NCI-H2081 (cell line): ENCODE data around the gene PYGM.
A peak's percentile ranks its signal among the peaks of the same experiment; 100 is the strongest.

Experiments used
- DNase-seq, 2 experiments: peaks; one replicate each; lab custom pipeline; 2025; lab: John Stamatoyannopoulos, UW

PYGM gene

DNA sequence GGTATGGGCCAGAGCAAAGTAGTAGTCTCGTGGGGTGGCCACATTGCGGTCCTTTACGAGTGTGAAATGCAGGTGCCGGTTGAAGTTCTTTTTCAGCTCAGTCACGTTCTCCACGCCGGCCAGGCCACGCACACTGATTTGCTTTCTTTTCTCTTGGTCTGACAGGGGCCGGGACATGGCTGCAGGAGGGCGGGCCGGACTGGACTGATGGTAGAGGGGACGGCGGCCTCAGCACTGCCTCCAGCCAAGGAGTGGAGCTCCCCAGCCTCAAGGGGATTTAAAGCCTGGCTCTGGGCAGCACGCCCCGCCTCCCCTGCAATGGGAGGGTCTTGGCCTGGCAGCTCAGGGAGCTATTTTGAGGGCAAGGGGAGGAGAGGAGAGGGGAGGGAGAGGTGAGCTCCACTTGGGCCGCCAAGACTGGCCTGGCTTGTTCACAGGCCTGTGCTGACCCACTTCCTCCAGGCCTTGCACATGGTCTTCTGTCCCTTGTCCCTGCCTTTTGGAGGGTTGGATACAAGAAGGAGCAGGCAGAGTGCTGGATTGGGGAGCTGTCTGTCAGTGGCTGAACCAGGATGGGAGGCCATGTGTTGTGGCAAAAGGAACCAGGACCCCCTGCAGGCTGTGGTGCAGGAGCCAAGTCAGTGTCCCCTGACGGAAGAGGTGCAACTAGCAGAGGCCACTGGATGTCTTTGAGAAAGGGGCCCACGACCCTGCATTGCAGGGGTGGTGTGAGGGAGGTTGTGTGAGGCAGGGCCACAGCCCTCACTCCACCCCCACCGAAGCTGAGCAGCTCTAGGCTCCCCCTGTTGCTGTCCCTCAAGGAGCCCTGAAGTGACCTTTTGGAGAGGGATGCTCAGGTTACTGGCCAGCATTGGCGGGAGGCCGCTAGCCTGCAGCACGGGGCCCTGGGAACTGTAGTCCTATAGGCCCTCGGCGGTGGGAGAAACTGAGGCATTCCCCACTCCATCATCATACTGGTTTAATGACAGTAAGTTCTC, at the start of gene PYGM:
TSS of gene PYGM (minus strand) at position 253 of the 998 bp plus-strand sequence. CDS start at position 177, 76 bp downstream.
- DNase-seq, result no peak

DNA sequence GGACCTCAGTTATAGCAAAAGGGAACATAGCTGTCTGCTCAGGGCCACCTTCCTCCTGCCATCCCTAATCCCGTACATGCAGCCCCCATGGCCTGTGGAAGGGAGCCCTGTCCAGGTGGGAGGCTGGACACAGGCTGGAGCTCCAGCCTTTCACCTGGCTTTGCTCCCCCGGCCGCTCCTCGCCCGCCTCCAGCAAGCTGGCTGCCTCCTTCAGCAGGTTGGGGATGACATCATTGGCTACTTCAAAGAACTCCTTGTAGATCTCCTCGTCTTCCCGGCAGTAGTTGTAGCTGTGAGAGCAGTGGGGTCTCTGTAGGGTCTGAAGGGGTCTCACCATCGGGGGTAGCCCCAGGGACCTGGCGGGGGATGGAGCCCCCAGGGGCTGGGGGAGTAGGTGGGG, 45.7 kb upstream of the PYGM start:
- DNase-seq, result no peak

DNA sequence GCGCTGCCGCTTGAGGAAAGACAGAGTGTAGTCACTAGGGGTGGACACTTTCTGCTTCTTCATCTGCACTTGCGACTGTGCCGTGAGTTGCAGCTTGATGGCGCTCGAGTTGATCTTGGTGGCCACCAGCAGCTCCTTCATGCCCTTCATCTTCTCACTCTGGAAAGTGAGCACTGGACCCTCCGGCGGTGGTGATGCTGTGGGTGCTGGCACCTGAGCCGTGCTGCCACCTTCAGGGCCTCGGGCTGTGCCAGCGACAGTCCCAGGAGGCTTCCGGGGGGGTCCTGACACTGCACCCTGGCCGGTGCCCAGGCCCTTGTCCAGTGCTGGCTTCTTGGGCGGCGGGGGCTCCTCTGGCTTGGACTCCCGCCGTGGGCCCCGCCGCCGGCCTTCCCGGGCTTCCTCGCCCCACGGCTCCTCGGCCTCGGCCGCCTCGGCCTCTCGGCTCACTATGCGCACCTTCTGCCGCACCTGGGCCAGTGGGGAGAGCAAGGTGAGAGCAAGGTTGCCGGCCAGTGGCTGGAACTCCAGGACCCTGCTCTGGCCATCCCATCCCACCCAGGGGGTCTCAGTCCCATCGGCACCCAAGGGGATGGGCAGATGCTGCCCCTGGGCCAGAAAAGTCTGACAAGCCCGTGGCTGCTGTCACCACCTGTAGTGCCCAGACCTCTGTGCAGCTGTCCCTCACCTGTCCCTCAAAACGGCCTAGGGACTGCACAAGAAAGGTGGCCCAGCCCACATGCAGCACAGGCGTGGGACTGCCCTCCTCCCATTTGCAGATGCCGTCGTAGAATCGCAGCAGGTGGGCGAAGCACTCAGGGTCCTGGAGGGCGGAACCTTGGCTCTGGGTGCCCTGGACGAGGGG, 44.8 kb upstream of the PYGM start:
- no peak for DNase-seq

DNA sequence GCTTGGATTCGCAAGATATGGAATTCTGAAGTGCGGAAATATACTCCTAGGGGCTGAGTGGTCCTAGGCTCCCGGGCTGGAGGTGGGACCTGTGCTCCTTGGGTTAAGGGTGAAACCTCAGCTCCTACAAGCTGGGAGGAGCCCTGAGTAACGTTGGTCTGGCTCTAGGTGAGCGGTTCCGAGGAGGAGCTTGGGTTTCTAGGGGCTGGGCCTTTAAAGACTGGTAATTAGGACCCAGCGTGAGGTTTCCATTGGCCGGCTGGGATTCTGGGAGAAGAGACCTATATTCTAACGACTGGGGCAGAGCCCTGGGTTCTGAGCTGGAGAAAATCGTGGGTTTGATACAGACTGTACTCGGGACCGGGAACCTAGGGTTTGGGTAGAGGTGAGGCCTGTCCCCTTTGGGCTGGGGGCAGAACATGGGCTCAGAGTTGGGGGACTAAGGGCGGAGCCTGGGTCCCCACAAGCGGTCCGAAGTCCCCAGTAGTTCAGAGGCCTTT, 44.1 kb upstream of the PYGM start:
- DNase-seq, result no peak

DNA sequence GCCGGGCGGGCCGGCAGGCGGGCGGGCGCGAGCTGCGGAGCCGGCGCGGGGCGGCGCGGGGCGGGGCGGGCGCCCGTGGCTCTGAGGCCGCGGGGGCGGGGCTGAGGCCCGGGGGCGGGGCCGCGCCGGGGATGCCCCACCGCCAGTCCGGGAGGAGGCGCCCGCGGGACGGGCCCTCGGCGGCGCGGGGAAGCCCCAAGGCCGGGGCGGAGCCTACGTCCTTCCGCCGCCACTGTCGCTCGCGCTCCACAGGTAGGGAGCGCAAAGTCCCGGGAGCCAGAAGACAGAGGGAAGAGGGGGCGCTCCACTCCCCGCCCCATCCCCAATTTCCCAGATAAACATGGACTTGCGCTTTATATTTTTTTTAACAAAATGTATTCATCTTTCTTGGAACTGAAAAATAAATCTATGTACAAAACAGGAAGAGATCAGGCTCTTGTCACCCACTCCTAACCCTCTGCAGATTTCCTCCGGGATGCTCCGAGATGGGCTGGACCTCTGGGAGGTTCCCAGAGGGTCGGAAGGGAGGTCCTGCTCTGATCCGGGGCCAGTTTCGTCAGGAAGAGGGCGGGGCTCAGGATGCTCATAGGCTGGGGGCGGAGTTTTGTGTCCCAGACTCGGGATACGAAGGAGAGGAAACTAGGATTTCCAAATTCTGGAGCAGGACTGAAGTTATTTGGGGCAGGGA, 43.5 kb upstream of the PYGM start, which contains the start of gene MAP4K2:
TSS of gene MAP4K2 (minus strand) at position 57 of the 688 bp plus-strand sequence. CDS start 65 bp downstream, outside the sequence.
- peak; percentile 77 to 87 for DNase-seq

DNA sequence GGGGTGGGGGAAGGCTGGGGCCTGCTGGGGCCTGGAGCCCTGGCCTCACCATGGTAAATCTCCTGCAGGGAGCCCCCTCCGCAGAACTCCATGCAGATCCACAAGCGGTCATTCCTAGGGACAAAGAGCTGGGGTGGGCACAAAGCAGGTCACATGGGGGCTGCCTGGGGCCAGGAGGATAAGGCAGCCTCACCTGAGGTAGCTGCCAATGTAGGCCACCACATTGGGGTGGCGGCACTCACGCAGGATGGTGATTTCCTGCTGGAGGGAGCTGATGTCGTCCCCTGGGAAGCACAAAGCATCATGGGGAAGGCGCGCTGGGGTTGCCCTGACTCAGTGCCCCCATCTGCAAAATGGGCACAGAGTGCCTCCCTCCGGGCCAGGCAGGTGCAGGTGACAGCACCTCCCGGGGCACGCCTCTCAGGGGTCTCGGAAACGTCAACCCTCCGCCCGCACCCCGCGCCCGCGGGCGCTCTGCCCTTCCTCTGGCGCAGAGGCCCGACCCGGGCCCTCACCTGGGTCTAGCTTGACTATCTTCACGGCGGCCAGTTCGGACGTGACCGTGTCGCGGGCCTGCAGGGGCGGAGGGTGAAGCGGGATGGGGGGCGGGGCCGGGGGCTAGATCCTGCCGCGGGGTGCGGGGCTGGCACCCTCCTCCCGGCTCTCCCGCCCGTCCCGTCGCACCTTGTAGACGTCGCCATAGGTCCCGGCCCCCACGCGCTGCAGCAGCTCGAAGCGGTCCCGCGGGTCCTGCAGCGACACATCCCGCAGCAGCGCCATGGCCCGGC, 42.8 kb upstream of the PYGM start:
- DNase-seq, result peak in 1 of 2 experiments; percentile 11

DNA sequence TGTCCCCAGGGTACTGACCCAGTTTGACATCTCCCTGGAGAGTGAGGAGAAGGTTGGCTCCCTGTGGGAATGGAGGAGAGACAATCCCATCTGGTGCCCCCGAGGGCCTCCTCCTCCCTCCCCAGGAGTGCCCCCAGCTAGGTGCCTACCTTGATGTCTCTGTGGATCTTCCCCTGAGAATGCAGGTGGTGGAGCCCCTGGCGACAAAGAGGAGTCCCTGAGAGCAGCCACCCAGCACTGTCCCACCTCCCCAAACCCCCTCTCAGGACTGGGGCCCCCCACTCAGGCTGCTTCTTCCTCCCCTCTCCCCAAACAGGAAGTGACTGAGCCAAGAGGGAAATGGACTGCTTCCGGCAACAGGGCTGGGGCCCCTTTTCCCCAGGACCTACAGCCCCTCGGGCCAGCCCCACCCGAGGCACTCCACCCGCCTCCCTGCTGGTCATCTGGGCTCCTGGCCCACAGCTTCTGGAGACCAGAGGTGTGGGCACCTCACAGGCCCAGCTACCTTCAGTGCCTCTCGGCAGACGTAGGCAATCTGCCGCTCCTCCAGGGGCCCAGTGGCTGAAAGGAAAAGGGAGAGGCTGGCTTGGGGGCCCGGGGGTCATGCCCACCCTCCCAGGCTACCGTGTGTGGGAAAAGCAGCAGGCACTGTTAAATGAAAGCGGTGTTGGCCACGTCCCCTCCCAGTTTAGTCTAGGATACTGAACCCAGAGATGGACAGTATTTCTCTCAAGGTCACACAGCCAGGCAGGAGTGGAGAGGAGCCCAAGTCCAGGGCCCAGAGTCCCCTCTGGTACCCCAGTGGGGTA, 42.0 kb upstream of the PYGM start:
- DNase-seq, result no peak

DNA sequence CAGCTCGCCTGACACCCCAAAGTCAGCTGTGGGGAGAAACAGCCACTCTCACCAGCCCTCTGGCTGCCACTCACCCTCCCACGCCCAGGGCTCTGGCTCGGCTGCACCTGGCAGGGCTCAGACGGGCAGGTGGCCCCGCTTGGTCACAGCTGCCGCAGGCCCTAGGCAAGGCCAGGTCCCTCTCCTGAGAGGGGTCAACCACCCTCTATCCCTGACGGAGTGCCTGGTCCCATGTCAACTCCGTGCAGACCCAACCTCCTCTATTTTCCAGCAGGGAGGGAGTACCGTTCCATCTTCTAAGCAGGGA, 41.3 kb upstream of the PYGM start:
- no peak for DNase-seq

DNA sequence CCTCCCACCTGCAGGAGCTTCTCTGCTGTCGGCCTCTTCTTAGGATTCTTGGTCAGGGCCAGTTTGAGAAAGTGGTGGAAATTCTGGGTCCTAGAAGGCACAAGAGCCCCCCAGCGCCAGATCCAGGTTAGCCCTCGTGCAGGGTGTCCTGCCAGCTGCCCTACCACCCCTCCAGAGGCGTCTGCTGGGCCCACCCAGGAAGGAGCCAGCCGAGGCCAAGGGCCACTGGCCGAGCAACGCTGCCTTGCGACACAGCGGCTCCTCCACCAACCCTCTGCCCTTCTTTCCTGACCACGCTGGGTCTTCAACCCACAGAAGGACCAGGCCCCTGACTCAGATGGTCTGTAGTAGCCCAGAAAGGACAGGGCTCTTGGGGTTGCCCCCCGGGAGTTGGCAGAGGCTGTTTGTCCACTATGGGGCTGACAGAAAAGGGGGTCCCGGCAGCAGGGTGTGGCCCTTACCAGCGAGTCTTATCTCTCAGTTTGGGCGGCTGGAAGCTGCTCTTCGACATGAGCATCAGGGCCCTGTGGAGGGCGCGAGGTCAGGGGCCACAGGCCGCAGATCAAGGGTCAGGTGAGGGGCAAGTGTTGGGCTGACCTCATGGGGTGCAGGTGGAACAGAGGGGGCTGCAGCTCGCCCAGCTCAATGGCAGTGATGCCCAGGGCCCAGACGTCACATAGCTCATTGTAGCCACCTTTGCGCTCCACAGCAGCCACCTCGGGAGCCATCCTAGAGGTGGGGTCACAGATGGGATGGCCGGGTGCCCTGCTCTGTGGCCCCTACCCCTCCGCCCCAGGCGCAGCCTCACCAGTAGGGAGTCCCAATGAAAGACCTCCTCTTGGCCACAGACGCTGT, 40.8 kb upstream of the PYGM start:
- no peak for DNase-seq

DNA sequence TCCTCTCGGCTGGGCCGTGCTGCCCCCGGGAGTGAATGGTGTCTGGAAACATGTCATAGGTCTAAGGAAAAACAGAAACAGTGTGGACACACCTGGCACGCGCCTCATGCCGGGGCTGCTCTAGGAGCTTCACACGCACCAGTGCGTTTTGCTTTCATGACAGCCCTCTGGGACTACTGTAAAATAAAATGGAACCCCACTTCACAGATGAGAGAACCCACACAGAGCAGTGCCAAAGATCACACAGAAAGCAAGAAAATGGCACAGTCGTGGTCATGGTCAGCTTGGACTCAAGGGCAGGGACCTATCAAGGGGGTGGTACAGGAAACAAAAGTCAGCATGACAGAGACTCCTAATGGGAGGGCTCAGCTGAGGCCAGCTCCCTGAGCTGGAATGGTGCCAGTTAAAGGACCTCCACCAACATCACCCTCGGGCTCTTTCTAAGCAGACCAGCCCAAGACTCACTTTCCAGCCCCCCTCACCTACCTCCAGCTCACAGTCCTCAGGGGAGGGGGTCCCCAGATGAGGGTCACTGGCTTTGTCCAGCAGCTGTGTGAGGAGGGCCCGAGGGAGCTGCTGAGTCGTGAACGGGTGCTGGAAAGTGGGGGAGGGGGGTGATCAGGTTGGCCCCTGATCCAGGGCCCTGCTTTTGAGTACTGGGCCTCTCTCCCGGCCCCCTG, 40.0 kb upstream of the PYGM start:
- DNase-seq, result peak in 1 of 2 experiments; percentile 8

DNA sequence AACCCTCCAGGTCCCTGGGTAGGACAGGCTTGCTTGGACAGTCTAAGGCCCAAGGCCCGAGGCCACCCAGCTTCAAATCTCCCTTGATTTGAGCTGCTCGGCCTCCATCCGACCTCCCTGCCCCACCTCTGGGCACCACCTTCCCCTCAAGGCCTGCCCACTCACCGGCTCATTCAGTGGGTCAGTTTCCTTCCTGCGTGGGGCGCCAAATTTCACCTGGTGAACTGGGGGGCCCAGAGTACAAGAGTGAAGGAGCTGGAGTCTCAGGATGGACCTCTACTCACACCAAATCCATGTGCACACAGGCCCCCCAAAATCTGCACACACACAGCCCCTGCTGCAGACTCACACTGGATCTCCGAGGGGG, 39.5 kb upstream of the PYGM start:
- DNase-seq, result no peak

DNA sequence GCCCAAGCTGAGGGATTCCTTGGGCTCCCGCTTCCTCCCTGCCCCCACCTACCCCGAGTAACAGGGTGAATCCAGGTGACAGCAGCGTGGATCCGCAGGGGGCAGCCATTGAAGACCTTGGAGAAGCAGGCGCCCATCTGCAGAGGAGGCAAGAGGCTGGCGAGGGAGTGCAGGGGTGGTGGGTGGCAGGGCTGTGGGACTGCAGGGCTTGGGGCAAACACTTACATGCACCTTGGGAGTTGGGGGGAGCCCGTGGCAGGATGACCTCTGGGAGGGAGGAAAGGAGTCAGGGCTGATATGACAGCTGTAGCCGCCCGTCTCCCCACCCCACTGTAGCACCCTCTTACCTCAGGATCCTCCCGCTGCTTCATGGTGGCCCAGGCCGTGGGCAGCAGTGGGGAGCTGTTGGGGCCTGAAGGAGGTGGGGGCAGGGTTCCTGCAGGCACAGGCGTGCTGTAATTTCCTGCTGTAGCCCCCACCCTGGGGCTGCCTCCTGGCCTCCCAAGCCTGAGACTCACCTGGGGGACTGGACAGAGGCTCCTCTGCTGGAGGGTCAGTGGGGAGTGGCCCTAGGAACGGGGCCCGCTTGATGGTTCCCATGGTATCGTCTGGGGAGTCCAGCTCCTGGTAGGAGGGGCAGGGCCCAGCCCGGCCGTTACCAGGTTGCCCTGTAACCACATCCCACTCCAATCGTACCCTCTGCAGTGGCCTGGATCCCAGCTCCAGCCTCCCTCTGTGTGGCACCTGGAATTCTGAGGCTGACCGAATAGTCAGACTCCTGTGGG, 37.2 kb upstream of the PYGM start:
- DNase-seq, result no peak

DNA sequence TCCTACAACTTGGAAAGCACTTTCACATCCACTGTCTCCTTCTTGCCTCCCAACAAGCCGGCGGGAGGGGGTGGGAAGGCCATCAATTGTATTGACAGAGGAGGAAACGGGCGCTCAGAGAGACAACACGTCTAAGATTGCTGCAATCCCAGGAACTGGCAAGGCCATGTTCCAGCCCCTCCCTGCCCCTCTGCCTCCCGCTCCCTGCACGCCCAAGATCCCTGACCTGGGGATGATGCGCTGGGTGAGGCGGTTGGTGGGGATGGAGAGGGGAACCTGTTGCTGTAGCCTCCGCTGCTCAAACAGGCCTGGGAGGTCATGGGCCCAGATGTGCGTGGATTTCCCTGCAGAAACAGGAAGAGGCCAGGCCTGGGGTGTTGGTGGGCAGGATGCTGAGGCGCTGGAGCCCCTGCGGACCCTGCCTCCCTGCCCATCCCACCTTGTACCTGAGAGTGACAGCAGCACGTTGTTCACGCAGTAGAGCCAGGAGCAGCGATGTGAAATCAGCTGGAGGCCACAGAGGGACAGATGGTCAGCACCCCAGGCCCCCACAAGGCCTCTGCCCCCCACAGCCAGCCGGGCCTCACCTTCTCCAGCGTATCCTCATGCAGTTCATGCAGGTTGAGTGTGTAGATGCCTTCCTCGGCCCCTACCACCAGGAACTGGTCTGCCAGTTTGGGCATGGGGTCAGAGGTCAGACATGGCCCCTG, 36.4 kb upstream of the PYGM start:
- DNase-seq, result no peak

DNA sequence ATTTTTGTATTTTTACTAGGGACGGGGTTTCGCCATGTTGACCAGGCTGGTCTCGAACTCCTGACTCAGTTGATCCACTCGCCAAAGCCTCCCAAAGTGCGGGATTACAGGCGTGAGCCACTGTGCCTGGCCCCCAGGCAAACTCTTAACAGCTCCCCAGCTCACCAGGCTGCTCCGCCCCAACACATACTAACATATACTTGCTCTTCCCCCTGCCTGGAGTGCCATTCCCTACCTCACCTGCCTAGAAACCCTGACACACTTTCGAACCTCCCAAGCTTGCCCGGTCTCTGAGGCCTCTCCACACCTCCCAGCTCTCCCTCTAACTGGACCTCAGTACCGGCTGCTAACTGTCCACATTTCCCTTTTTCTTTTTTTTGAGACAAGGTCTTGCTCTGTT, 34.8 kb upstream of the PYGM start:
- DNase-seq, result no peak

DNA sequence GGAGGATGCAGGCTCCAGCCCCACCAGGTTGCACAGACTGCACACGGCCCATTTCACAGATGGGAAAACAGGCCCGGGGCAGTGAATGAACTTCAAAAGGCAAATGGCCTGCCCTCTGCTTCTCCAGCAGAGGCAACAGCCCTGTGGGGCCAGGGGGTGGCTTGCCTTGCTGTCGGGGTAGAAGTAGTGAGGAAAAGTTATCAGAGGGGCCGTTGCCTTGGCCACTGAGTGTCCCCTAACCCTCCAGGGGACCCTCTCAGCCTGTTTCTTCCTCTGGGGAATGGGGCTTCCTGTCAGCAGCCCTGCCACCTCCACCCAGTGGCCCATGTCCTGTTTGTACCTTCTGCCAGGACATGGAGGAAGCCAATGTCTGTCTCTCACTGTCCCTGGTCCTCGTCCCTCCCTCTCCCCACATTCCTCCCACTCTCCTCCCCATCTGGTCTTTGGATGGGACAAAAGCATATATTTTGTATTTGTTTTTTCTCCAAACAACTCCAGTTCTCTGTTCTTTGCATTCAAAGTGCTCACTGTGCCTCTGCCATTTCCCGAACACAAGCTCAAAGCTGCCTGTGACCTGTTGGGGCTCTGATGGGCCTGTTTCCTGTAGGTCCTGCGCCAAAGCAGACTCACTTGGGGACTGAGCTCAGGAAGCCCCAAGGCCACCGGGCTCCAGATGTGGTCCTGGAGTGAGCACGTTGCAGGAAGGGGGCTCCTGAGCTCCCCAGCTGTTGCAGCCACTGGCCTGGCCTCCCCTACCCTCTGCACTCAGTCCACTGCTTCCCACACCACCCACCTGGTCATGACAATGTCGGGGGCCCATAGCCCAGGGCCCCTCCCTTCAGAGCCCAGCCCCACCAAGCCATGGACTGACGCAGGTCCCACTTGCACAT, 33.7 kb upstream of the PYGM start:
- DNase-seq, result no peak

DNA sequence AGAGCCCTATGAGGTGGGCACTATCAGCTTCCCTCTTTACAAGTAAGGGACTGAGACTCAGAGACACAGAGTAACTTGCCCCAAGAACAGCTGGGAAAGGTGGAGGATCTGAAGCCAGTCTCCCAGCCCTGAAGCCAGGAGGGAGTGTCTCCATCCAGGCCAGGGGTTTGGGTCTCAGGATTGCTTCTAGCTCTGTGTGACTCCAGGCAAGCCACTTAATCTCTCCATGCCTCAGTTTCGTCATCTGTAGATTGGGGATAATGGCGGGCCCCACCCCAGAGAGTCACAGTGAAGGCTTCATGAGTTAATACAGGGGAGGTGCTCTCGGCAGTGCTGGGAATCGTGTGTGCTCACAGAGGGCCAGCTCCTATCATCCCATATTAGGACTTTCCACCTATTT, 32.7 kb upstream of the PYGM start:
- no peak for DNase-seq
